ENCODE measurements around the gene KIF26B. TPM values are rescaled to one million over a fixed set of nuclear protein-coding genes. Genes with fewer than 3 reads are reported as not detected.

KIF26B gene
- polyA plus RNA-seq, 1 donor from 2014 or later, result 6.3 TPM

GRCh38 chr1:245542365-245542764 lies 387.6 kb downstream of the KIF26B start:
- H3K27ac ChIP-seq (ENCODE audit: low read length), result no peak overlapping the region
- H3K4me2 ChIP-seq (ENCODE audit: low read length), result no peak overlapping the region
- TF ChIP-seq MXI1 (conservative IDR thresholded peaks at IDR 0.05; ENCODE audit: poor library complexity, severe bottlenecking) (no peak), CTCF (IDR thresholded peaks at IDR 0.05; ENCODE audit: poor library complexity, severe bottlenecking) (no peak), RAD21 (conservative IDR thresholded peaks at IDR 0.05) (no peak), EZH2 (IDR thresholded peaks at IDR 0.05; ENCODE audit: borderline replicate concordance, insufficient read depth, low read length, poor library complexity, severe bottlenecking) (no peak), POLR2AphosphoS5 (IDR thresholded peaks at IDR 0.05) (no peak), REST (IDR thresholded peaks at IDR 0.05; ENCODE audit: borderline replicate concordance) (no peak), TAF1 (IDR thresholded peaks at IDR 0.05; ENCODE audit: low read depth) (no peak), SMC3 (conservative IDR thresholded peaks at IDR 0.05; ENCODE audit: poor library complexity) (no peak), EP300 (conservative IDR thresholded peaks at IDR 0.05; ENCODE audit: poor library complexity, severe bottlenecking) (no peak)

GRCh38 chr1:245544236-245544635 lies 389.5 kb downstream of the KIF26B start:
- no peak overlapping the region for H3K9ac ChIP-seq (ENCODE audit: low read length)
- H3K27me3 ChIP-seq (ENCODE audit: insufficient read depth, low read depth, low read length), result no peaks in the 10 kb centered on the region
- H3K9me2 ChIP-seq (ENCODE audit: insufficient read depth, low read length), result no peaks in the 10 kb centered on the region
- no peaks in the 10 kb centered on the region for H4K20me1 ChIP-seq (ENCODE audit: insufficient read depth)
- H3K36me3 ChIP-seq (ENCODE audit: insufficient read depth, low read length), result no peaks in the 10 kb centered on the region
- H3K79me2 ChIP-seq (replicated peaks; ENCODE audit: insufficient read depth, low read length), result no peaks in the 10 kb centered on the region
- H3F3A ChIP-seq (ENCODE audit: insufficient read depth, low read length, poor library complexity, severe bottlenecking), result no peaks in the 10 kb centered on the region
- no peak overlapping the region for H3K27ac ChIP-seq (ENCODE audit: low read length)
- no peak overlapping the region for H3K4me2 ChIP-seq (ENCODE audit: low read length)
- no peak overlapping the region for H2AFZ ChIP-seq (ENCODE audit: low read depth, low read length)
- no peak for TF ChIP-seq SMC3 (conservative IDR thresholded peaks at IDR 0.05; ENCODE audit: poor library complexity)
- TF ChIP-seq EP300 (conservative IDR thresholded peaks at IDR 0.05; ENCODE audit: poor library complexity, severe bottlenecking), result no peak
- no peak for TF ChIP-seq CTCF (IDR thresholded peaks at IDR 0.05; ENCODE audit: poor library complexity, severe bottlenecking)
- no peak for TF ChIP-seq MXI1 (conservative IDR thresholded peaks at IDR 0.05; ENCODE audit: poor library complexity, severe bottlenecking)
- no peak for TF ChIP-seq RAD21 (conservative IDR thresholded peaks at IDR 0.05)
- TF ChIP-seq POLR2AphosphoS5 (IDR thresholded peaks at IDR 0.05), result no peak
- TF ChIP-seq TAF1 (IDR thresholded peaks at IDR 0.05; ENCODE audit: low read depth), result no peak
- no peak for TF ChIP-seq REST (IDR thresholded peaks at IDR 0.05; ENCODE audit: borderline replicate concordance)
- TF ChIP-seq EZH2 (IDR thresholded peaks at IDR 0.05; ENCODE audit: borderline replicate concordance, insufficient read depth, low read length, poor library complexity, severe bottlenecking), result no peak
- no peaks in the 10 kb centered on the region for H3K9me3 ChIP-seq (ENCODE audit: low read length)
- no peak overlapping the region for H3K4me3 ChIP-seq (ENCODE audit: low read length)

More at GRCh38 chr1:245542365-245542764, 387.6 kb downstream of the KIF26B start:
- Histone ChIP-seq H4K20me1 (ENCODE audit: insufficient read depth) (no peaks in the 10 kb centered on the region), H3F3A (ENCODE audit: insufficient read depth, low read length, poor library complexity, severe bottlenecking) (no peaks in the 10 kb centered on the region), H3K79me2 (replicated peaks; ENCODE audit: insufficient read depth, low read length) (no peaks in the 10 kb centered on the region), H3K9me2 (ENCODE audit: insufficient read depth, low read length) (no peaks in the 10 kb centered on the region), H3K9ac (ENCODE audit: low read length) (no peak overlapping the region), H3K9me3 (ENCODE audit: low read length) (no peaks in the 10 kb centered on the region), H3K27me3 (ENCODE audit: insufficient read depth, low read depth, low read length) (no peaks in the 10 kb centered on the region), H2AFZ (ENCODE audit: low read depth, low read length) (no peak overlapping the region), H3K4me3 (ENCODE audit: low read length) (no peak overlapping the region), H3K36me3 (ENCODE audit: insufficient read depth, low read length) (no peaks in the 10 kb centered on the region)

All from neural cell (in vitro differentiated cells).